OCI-LY7 (cell line): ENCODE measurements around the gene APOL3.

Source experiments
- CTCF ChIP-seq: fragments of 200-600 bp; sonication (generic); conservative IDR thresholded peaks from 2 replicates; pipeline ENCODE4 v1.5.1; 2014; ENCODE audit warnings: mild to moderate bottlenecking, antibody characterized with exemption, low read length, moderate library complexity, mixed read lengths
- EZH2phosphoT487 ChIP-seq: fragments of 200-600 bp; sonication (generic); IDR thresholded peaks from 2 replicates; pipeline ENCODE4 v1.6.1; 2018; ENCODE audit warnings: low read depth, borderline replicate concordance, mild to moderate bottlenecking, mixed run types, antibody characterized with exemption, low read length, moderate library complexity, mixed read lengths

- TF ChIP-seq EZH2phosphoT487, result no peak
- no peak for TF ChIP-seq CTCF
Measured at GRCh38 chr22:36104435-36104834, 56.1 kb downstream of the APOL3 start.
